Measurements from ENCODE around the gene TDRD12. TPM values are rescaled to one million over a fixed set of nuclear protein-coding genes. Genes with fewer than 3 reads are reported as not detected.

TDRD12 gene
- total RNA-seq, 4 donors from 2014 or later: 0.16 to 1.3 (median 0.73) TPM

DNA sequence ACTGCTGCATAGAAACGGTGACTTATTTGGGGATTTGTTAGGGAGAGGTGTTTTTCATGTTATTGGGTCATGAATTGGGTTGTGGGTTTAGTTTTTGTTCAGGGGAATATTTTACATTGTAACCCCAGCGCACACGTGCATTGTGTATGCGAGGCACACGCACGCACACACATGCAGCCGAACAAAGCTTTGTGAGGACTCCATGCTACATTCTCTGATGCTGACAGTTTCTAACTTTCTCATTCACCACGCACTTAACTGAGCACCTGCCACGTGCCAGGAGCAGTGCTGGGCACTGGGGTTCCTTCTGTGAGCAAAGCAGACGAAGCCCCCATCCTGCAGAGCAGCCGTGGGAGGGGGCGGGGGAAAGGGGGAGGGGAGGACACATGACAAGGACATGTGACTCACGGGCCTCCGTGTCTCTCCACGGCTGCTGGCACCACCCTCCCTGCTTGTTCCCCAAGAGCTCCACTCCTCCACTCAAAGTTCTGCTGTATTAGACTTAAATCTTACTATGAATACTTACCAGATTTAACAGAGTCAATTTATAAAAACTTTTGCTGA, 94.4 kb downstream of the TDRD12 start:
- 48 to 57% methylated on average over 15 of the region's 15 CpGs for WGBS, 2 donors
- TF ChIP-seq, protein P1, sequence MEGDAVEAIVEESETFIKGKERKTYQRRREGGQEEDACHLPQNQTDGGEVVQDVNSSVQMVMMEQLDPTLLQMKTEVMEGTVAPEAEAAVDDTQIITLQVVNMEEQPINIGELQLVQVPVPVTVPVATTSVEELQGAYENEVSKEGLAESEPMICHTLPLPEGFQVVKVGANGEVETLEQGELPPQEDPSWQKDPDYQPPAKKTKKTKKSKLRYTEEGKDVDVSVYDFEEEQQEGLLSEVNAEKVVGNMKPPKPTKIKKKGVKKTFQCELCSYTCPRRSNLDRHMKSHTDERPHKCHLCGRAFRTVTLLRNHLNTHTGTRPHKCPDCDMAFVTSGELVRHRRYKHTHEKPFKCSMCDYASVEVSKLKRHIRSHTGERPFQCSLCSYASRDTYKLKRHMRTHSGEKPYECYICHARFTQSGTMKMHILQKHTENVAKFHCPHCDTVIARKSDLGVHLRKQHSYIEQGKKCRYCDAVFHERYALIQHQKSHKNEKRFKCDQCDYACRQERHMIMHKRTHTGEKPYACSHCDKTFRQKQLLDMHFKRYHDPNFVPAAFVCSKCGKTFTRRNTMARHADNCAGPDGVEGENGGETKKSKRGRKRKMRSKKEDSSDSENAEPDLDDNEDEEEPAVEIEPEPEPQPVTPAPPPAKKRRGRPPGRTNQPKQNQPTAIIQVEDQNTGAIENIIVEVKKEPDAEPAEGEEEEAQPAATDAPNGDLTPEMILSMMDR (IDR thresholded peaks at IDR 0.05): no peak
- TF ChIP-seq POLR2A (IDR thresholded peaks at IDR 0.05): no peak
- no peak overlapping the region for H3K4me3 ChIP-seq (ENCODE audit: low read depth, poor library complexity, severe bottlenecking)
- intact Hi-C loops (cut with DNase I; ENCODE audit: low total_unique reads): no loop called here
- no peak for DNase-seq (ENCODE audit: low spot score in 2 of 2)

DNA sequence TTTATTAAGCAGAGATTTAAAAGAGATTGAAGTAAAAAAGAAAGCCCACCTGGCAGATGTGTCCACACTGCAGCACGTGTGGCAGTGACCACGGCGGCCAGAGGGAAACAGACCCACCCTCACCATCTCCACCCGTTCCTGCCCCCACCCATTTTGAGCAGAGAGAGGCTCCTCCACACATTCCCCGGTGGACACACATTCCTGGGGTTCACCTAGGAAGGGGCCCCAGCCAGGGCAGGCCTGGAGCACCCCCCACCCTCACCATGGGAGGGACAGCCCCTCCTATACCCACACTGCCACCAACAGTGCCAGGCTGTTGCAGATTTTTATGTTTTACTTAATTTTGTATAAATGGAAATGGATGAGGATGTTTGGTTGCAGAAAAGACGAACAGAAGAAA, 95.1 kb downstream of the TDRD12 start:
- intact Hi-C loops (cut with DNase I; ENCODE audit: low total_unique reads): no loop called here
- no peak overlapping the region for H3K4me3 ChIP-seq (ENCODE audit: low read depth, poor library complexity, severe bottlenecking)
- TF ChIP-seq, protein P1 (IDR thresholded peaks at IDR 0.05): no peak
- TF ChIP-seq POLR2A (IDR thresholded peaks at IDR 0.05): no peak
- WGBS, 2 donors: 62 to 76% methylated on average over 6 of the region's 6 CpGs
- DNase-seq (ENCODE audit: low spot score in 2 of 2): peak in 1 of 2 donors; percentile 59

DNA sequence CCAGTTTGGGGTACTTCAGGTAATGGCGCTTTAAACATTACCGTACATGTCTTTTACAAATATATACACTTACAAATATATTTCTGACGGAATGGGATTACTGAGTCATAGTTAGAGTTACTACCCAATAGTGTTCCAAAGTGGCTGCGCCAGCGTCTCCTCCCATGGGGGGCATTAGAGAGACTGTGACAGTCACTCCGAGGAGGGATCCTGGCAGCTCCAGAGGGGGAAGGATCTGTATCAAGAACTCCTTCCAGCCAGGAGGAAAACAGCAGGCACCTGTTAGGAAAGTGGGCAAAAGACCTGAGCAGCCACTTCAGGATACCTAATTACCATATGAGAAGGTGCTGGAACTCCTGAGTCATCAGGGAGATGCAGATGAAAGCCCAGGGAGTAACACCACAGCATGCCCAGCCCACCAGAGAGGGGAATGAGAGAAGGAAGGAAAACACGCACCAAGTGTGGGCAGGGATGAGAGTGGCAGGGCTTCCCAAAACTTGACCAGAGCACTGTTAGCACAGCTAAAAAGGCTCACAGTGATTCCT, 97.1 kb downstream of the TDRD12 start:
- intact Hi-C loops (cut with DNase I; ENCODE audit: low total_unique reads): no loop called here
- peak in 1 of 2 donors; percentile 59 for DNase-seq (ENCODE audit: low spot score in 2 of 2)
- no peak for TF ChIP-seq POLR2A (IDR thresholded peaks at IDR 0.05)
- TF ChIP-seq, protein P1 (IDR thresholded peaks at IDR 0.05): no peak
- no peak overlapping the region for H3K4me3 ChIP-seq (ENCODE audit: low read depth, poor library complexity, severe bottlenecking)
- WGBS, 2 donors: 68 to 73% methylated on average over 7 of the region's 7 CpGs

DNA sequence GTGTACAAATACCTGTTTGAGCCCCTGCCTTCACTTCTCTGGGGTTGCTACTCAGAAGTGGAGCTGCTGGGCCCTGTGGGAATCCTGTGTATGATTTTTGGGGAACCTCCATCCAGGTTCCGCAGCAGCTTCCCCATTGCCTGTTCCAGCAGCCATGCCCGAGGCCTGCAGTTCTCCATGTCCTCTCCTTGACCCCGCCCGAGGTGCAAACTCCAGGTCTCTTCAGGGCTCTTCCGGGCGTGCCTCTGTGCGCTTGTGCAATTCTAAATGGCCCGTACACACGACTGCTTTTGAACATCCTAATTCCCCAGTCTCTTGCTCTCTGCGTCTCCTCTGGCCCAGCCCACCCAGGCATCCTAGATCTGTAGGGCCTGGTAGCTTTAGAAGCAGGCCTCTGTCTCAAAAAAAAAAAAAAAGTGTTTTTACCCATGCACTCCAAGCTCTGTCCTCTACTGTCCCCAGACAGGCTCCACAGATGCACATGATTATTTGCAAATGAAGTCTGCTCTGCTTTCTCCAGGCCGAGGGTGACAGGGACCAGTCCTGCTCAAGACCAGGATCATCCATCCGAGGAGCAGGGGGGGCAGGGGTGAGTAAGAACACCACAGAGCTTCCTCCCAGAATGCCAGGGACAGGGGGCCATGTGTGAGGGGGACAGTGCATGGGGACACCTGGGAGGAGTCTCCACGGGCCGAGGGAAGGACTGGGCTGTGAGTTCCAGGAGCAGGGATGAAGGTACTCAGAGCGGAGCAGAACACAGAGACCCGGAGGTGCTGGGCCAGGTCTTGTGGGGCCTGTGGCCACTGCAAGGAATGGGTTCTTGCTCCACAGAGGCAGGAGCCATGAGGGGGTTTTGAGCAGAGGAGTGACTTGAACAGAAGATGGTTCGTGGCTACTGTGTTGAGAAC, 98.3 kb downstream of the TDRD12 start:
- H3K4me3 ChIP-seq (ENCODE audit: low read depth, poor library complexity, severe bottlenecking): no peak overlapping the region
- 82 to 83% methylated on average over 17 of the region's 17 CpGs for WGBS, 2 donors
- DNase-seq (ENCODE audit: low spot score in 2 of 2): peak in 1 of 2 donors; percentile 48
- intact Hi-C loops (cut with DNase I; ENCODE audit: low total_unique reads): no loop called here
- no peak for TF ChIP-seq POLR2A (IDR thresholded peaks at IDR 0.05)
- TF ChIP-seq, protein P1 (IDR thresholded peaks at IDR 0.05): no peak

DNA sequence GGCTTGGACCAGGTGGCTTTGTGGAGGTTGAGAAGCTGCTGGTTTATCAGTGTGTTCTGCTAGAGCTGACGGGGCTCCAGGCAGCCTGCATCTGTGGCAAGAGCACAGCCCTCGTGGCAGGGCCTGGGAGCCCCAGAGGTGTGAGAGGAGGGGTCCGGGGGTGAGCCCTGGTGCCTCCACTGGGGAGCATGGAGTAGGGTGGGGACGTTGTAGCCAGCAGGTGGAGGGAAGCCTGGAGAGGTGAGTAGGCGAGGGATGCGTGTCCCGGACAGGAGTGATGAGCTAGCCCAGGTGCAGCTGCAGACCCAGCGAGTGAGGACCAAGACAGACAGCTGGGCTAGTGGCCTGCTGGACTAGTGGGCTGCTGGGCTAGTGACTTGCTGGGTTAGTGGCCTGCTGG, 99.0 kb downstream of the TDRD12 start:
- H3K4me3 ChIP-seq (ENCODE audit: low read depth, poor library complexity, severe bottlenecking): no peak overlapping the region
- DNase-seq (ENCODE audit: low spot score in 2 of 2): peak in 1 of 2 donors; percentile 75
- TF ChIP-seq, protein P1 (IDR thresholded peaks at IDR 0.05): no peak
- no peak for TF ChIP-seq POLR2A (IDR thresholded peaks at IDR 0.05)
- intact Hi-C loops (cut with DNase I; ENCODE audit: low total_unique reads): no loop called here
- WGBS, 2 donors: 80 to 88% methylated on average over 8 of the region's 8 CpGs

Measured in lower leg skin (tissue), 4 donors.